Measurements from ENCODE around the gene LRRC8A.

LRRC8A gene

DNA sequence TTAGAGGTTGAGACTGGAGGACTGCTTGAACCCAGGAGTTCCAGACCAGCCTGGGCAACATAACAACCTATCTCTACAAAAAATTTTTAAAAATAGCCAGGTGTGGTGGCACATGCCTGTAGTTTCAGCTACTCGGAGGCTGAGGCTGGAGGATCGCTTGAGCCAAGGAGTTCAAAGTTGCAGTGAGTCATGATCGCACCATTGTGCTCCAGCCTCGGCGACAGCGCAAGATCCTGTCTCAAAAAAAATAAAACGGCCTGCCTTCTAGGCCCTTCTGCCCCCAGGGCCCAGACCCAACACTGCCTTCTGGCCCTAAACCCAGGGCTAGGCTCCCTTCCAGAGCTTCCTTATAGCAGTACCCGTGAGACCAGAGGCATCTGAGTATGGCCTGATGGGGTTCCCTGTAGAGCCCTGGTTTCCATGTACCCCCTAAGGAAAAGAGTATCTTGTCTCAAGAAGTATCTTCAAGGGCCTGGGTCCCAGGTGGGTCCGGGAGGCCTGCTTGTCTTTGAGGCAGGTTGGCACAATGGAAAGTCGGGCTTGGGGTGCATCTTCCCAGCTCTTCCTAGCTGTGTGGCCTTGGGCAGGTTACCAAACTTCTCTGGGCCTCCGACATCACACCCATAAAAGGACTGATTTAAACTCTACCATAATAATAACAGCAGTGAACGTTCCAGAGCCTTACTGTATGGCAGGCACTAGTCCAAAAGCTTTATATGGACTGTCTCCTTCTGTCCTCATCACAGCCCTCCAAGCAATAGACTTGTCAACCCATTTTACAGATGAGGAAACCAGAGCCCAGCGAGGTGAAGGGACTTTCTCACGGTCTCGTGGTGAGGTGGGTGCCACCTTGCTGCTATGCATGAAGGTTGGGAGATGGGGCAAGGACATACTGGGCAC lies 9.6 kb downstream of the LRRC8A start:
- no peak overlapping the region for H3K4me3 ChIP-seq (ENCODE audit: low read depth, low read length)
- TF ChIP-seq CTCF (IDR thresholded peaks at IDR 0.05; ENCODE audit: low read depth, low read length) = no peak

DNA sequence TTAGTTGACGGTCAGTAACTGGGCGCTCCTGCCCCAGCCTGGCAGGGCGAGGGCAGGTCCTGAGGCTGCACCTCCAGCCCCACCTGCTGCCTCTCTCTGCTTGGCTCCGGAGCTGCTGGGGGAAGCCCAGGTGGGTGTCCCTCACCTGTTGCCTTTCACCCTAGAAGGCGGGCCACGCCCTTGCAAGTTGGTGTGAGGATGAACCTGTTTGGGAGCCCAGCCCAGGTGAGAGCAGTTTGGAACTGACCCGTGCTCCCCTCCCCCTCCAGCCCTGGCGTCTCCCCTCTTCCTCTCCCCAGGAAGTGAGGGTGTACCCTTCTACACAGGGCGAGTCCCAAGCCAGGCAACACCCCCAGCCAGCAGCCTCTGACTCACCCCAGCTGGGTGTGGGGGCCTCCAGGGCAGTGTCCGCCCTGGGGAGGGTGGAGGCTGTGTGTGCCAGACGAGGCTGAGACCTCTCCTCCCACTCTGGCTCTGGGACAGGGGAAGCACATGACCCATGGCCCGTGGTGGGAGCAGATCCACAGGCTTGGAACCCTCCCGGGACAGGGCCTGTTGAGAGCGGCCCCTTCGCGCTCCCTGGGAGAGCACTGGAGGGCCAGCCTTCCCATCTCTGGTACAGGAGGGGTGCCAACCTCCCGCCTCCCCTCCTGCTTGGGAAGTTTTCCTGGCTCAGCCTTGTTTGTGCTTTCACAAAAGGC lies 10.4 kb downstream of the LRRC8A start:
- H3K4me3 ChIP-seq (ENCODE audit: low read depth, low read length) = no peak overlapping the region; the same call in 1 of the 2 replicates
- no peak for TF ChIP-seq CTCF (IDR thresholded peaks at IDR 0.05; ENCODE audit: low read depth, low read length)

DNA sequence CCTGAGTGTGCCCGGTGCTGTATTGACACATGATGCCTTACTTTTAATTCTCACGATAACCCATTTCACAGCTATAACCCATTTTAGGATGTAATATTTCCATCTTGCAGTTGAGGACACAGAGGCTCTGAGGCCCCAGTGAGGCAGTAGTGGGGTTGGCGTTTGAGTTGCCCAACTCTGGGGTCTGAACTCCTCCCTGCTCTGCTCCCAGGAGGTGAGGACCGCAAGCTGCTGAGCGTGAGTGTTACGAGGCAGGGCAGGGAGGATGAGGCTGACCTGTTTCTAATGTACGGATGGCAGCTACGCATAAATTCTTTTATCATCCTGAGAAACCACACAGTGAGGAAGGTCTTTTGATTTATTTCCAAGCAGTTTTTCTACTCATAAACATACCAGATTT lies 11.4 kb downstream of the LRRC8A start:
- H3K4me3 ChIP-seq (ENCODE audit: low read depth, low read length) = no peak overlapping the region

GRCh38 chr9:128894764-128895163 lies 12.8 kb downstream of the LRRC8A start:
- no peak for TF ChIP-seq CTCF (IDR thresholded peaks at IDR 0.05; ENCODE audit: low read depth, low read length)
- H3K4me3 ChIP-seq (ENCODE audit: low read depth, low read length) = no peak overlapping the region

More for the DNA sequence above, 11.4 kb downstream of the LRRC8A start:
- TF ChIP-seq CTCF (IDR thresholded peaks at IDR 0.05; ENCODE audit: low read depth, low read length) = no peak

DNA sequence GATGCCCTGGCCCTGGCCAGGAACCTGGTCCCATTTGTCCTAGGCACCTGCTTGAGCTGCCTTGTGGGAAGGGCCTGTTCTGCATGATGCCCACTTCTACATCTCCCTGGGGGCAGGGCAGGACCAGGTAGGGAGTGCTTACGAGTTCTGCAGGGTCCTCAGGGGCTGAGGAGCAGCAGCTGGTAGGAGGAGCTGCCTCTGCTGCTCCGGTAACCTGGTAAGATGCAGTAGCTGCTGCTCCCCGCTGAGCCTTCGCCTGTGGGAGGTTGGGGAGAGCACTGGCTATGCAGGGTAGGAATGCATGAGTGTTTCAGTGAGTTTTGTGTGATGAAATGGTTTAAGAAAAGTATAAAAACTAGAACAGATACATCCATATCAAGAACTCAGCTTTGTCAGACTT lies 13.6 kb downstream of the LRRC8A start:
- H3K4me3 ChIP-seq (ENCODE audit: low read depth, low read length) = no peak overlapping the region
- no peak for TF ChIP-seq CTCF (IDR thresholded peaks at IDR 0.05; ENCODE audit: low read depth, low read length)

GRCh38 chr9:128898382-128898781 lies 16.4 kb downstream of the LRRC8A start:
- no peak for TF ChIP-seq CTCF (IDR thresholded peaks at IDR 0.05; ENCODE audit: low read depth, low read length)
- H3K4me3 ChIP-seq (ENCODE audit: low read depth, low read length) = no peak overlapping the region

All from WI38 (cell line).